Activated T-cell treated with anti-CD3 and anti-CD28 coated beads for 48 hours (primary cell): Measurements from ENCODE around the gene PIP4K2A.

Experiments
- DNase-seq: peaks from one replicate; pipeline ENCODE4 v3.0.0-alpha.2; 2020; ENCODE audit warnings: low read depth

Gene PIP4K2A

DNA sequence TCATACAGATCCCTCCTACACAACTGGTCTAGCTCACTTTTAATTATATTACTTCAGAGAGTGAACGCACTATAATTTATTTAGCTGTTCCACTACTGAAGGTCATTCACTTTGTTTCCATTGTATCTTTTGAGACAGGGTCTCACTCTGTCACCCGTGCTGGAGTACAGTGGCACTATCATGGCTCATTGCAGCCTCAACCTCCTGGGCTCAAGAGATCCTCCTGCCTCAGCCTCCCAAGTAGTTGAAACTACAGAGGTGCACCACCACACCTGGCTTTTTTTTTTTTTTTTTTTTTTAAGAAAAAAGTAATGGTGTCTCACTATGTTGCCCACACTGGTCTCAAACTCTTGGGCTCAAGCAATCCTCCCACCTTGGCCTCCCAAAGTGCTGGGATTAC, 49.0 kb downstream of the PIP4K2A start:
- no peak for DNase-seq

- no peak for DNase-seq
Observed at GRCh38 chr10:22662733-22663330, 51.5 kb downstream of the PIP4K2A start.

GRCh38 chr10:22659866-22660265, 54.5 kb downstream of the PIP4K2A start:
- DNase-seq = no peak

- no peak for DNase-seq
Observed at GRCh38 chr10:22658745-22659410, 55.5 kb downstream of the PIP4K2A start.

- no peak for DNase-seq
Observed at GRCh38 chr10:22657566-22658225, 56.7 kb downstream of the PIP4K2A start.

DNA sequence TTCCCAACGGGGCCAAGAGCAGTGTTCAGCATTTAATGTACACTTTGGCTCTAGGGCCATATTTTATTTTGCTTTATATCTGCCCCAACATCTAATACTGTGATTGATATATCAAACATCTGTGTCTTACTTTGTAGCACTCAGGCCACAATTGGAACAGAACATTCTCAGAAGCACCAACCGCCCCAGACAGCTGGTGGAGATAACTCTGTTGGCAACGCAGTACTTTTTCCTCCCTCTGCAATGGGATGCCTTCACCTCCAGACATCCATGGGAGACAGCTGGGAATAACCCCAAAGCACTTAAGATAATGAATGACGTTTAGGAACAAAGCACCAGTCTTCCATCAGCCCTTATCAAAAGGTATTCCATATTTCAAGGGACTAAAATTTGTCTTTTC, 57.4 kb downstream of the PIP4K2A start:
- no peak for DNase-seq

DNA sequence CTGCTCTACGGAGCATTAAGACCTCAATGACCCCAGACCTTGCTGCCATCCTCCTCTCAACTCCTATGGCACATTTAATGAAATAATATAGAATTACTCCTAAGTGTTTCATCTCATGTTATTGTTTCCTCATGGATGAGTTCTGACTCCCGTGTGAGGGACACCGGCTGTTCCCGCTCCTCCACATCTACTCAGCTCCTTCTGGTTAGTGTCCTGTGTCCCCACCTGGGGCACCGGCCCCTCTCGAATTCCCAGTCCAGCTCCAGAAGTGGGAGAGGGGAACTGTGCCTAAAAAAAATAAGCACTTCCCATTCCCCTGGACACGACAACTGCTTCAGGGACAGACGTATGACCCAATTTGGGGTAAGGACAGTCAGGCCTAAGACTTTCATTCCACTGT, 58.3 kb downstream of the PIP4K2A start:
- DNase-seq = no peak

- DNase-seq = peak; percentile 23
Observed at GRCh38 chr10:22655312-22655981, 58.9 kb downstream of the PIP4K2A start.

DNA sequence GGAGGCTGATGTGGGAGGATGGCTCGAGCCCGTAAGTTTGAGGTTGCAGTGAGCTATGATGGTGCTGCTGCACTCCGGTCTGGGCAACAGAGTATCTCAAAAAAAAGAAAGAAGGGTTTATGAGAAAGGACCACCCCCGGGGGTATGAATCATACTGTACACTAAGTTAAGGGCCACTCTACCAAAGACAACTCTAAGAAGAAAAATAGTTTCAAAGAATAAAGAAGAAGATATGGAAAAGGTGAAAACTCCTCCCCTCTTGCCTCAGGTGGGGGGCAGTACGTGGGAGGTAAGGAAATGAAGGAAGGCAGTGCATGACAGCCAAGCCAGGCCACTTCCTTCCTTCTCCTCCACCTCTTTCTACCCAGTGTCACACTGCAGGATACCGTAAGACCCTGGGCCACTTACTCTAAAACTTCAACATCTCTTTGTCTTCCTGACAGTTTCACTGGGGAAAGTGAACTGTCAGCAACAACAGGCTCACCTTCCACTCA, 61.3 kb downstream of the PIP4K2A start:
- DNase-seq = peak; percentile 34

DNA sequence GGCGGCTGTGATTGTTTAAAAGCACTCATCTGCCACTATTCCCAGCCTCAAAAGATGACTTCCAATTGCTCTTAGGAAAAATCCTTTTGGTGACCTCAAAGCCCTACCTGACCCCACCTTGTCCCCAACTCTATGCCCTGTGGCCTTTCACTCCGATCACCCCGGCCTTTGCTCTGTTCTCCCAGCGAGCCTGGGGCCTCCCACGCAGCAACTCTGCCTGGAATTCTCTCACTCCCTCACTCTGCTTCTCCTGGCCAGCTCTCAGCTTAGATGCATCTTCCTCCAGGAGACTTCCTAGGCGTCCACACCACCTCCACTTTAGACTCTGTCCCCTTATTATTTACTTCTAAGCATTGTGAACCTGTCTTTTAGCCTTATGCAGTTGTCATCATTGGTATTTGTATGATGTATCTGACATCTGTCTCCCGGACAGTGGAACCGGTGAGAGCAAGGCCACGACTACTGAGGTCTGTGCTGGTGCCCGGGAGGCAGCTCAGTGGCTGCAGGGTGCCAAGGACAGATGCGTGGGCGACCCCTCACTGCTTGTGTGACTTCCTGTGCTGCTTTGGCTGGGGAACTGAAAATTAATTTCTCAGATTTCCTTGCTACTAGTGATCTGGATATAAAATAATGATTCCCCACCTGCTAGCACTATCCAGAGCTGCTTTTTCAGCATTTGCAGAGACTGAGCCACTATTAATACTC, 63.0 kb downstream of the PIP4K2A start:
- DNase-seq = peak; percentile 45

DNA sequence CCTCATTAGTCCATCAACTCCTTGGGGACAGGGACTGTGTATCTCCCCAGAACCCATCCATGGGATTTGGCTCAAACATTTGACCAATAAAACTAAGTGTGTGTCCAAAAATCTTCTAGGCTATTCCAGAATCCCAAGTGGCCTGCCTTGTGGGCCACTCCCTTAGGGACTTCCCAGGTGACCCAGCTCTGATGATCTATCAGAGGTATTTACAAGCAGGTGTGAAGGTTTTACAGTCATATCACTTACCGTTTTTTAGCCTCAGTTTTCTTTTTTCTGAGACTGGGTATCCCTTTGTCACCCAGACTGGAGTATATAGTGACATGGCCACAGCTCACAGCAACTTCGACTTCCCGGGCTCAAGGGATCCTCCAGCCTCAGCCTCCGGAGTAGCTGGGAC, 64.4 kb downstream of the PIP4K2A start:
- no peak for DNase-seq

- peak; percentile 39 for DNase-seq
Observed at GRCh38 chr10:22649390-22649841, 65.0 kb downstream of the PIP4K2A start.

DNA sequence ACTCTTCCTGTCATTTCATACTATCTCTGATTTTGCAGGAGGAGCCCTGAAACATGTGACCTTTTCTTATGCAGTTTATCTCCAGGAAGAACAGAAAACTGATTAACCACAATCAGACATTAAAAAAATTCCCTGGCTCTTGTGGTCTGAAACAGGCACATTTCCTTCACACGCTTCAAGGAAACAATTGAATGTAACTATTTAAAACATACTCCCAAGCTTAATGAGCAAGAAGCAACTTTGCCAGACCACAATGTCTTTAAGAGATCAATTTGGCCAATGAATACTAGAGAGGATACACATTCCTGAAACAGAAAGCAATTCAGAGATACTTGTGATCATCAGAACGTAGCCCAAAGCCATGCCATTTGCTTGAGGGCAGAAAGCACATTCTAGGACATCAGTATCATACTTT, 65.8 kb downstream of the PIP4K2A start:
- DNase-seq = no peak

GRCh38 chr10:22647244-22647643, 67.1 kb downstream of the PIP4K2A start:
- DNase-seq = no peak

GRCh38 chr10:22646388-22646853, 68.0 kb downstream of the PIP4K2A start:
- DNase-seq = no peak

GRCh38 chr10:22644222-22644621, 70.2 kb downstream of the PIP4K2A start:
- no peak for DNase-seq

DNA sequence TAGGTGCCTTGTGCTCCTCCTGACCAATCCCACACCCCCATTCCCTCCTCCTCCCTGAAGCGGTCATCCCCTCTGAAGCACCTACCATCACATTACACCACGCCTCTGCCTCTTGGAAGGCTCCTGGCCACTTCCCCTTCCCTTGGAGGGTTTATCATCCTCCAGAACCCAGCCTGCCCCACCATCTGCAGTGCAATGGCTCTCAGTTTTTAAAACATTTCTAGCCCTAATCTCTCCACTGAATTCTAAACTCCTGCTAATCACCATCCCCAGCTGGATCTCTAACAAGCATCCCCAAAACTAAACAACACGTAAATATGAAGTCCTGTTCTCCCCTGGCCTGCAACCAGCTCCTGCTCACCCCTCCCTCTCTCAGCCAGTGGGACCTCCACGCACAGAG, 70.6 kb downstream of the PIP4K2A start:
- DNase-seq = no peak

GRCh38 chr10:22643116-22643515, 71.3 kb downstream of the PIP4K2A start:
- no peak for DNase-seq

- DNase-seq = no peak
Observed at GRCh38 chr10:22641743-22642142, 72.6 kb downstream of the PIP4K2A start.

- DNase-seq = no peak
Observed at GRCh38 chr10:22640359-22640758, 74.0 kb downstream of the PIP4K2A start.

GRCh38 chr10:22638863-22639262, 75.5 kb downstream of the PIP4K2A start:
- DNase-seq = no peak

DNA sequence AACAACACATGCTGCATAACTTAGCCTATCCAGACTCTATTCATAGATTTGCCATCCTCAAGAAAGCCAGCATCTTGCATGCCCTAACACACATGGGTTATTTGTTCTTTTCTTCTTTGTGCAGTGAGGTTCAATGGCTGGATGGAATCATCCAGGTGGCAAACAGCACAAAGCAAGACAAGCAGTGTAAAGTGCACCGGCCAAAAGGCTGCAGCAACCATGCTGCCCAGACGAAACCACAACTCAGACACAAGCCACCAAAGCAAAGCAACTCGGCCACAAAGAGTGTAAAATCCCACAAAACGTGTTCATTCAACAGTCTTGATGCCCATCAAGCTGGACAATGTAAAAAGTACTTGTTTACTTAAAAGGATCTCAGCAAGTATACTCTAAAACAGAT, 76.9 kb downstream of the PIP4K2A start:
- no peak for DNase-seq
